ENCODE results near the gene SYNRG.

GRCh38 chr17:37604556-37604955, 4.7 kb downstream of the SYNRG start:
- TF ChIP-seq CTCF (IDR thresholded peaks at IDR 0.05) (no peak), POLR2A (IDR thresholded peaks at IDR 0.05) (no peak)
